Smooth muscle cell (in vitro differentiated cells): ENCODE results near the gene CPN2. TPM values are rescaled to one million over a fixed set of nuclear protein-coding genes. Genes with fewer than 3 reads are reported as not detected.

Source experiments
- DNase-seq: peaks from one replicate; lab custom pipeline; 2025; ENCODE audit not compliant: unreplicated experiment; lab: John Stamatoyannopoulos, UW
- H2AFZ ChIP-seq: fragments of 200-600 bp; sonication (generic); 2 replicates; pipeline ENCODE4 v1.6.0; 2016; ENCODE audit warnings: antibody characterized with exemption, low read depth, mild to moderate bottlenecking
- H3F3A ChIP-seq: fragments of 200-600 bp; sonication (generic); 2 replicates; pipeline ENCODE4 v1.6.0; 2017; ENCODE audit warnings: antibody characterized with exemption, low read depth
- H3K27ac ChIP-seq: fragments of 200-600 bp; sonication (generic); 2 replicates; pipeline ENCODE4 v1.5.1; 2016; ENCODE audit warnings: low read depth, mild to moderate bottlenecking
- H3K27me3 ChIP-seq: fragments of 200-600 bp; sonication (generic); 2 replicates; pipeline ENCODE4 v1.6.1; 2016; ENCODE audit warnings: low read depth, mild to moderate bottlenecking
- H3K36me3 ChIP-seq: fragments of 200-600 bp; sonication (generic); 2 replicates; pipeline ENCODE4 v1.5.1; 2016; ENCODE audit warnings: low read depth
- H3K4me1 ChIP-seq: fragments of 200-600 bp; sonication (generic); 2 replicates; pipeline ENCODE4 v1.5.1; 2016; ENCODE audit warnings: low read depth
- H3K4me2 ChIP-seq: fragments of 200-600 bp; sonication (generic); 2 replicates; pipeline ENCODE4 v1.6.0; 2016; ENCODE audit warnings: mild to moderate bottlenecking
- H3K4me3 ChIP-seq: fragments of 200-600 bp; sonication (generic); 2 replicates; pipeline ENCODE4 v1.5.1; 2016; ENCODE audit warnings: mild to moderate bottlenecking
- H3K79me2 ChIP-seq: fragments of 200-600 bp; sonication (generic); 2 replicates; pipeline ENCODE4 v1.6.0; 2016; ENCODE audit warnings: low read depth, mild to moderate bottlenecking
- H3K9ac ChIP-seq: fragments of 200-600 bp; sonication (generic); 2 replicates; pipeline ENCODE4 v1.6.0; 2016; ENCODE audit warnings: low read depth
- H3K9me3 ChIP-seq: fragments of 200-600 bp; sonication (generic); replicated peaks from 2 replicates; pipeline ENCODE4 v1.5.1; 2016; ENCODE audit warnings: low read depth
- H4K20me1 ChIP-seq: fragments of 200-600 bp; sonication (generic); 2 replicates; pipeline ENCODE4 v1.6.0; 2016; ENCODE audit warnings: low read depth
- CTCF ChIP-seq: fragments of 200-600 bp; sonication (generic); IDR thresholded peaks from 2 replicates; pipeline ENCODE4 v1.5.1; 2017; ENCODE audit warnings: borderline replicate concordance, mild to moderate bottlenecking, antibody characterized with exemption; ENCODE audit not compliant: insufficient read depth, poor library complexity, severe bottlenecking
- WGBS: methylation state at CpG from one replicate; pipeline ENCODE4 v1.1.7; 2016; ENCODE audit warnings: low lambda C conversion rate; 5-methylcytosine and 5-hydroxymethylcytosine counted together
- polyA plus RNA-seq: library from polyadenylated mRNA; unstranded; fragments of >200 nt; fragmentation: Nextera tagmentation; extraction: Ambion mirVana; gene quantifications from 2 replicates; pipeline ENCODE4 v1.2.1, GENCODE V29; 2016
- total RNA-seq: library from RNA; depleted of rRNA; stranded (reverse); fragments of >200 nt; gene quantifications from 2 replicates; pipeline ENCODE4 v1.2.3, GENCODE V29; 2014

Gene CPN2
- total and polyA plus RNA-seq, 2 experiments from 2014 or later, result 0.13 TPM; not detected in 1

GRCh38 chr3:194307849-194308248, 43.3 kb downstream of the CPN2 start:
- no peak for DNase-seq
- Histone ChIP-seq H3K4me2 (no peak overlapping the region), H4K20me1 (no peaks in the 10 kb centered on the region), H3K9ac (no peak overlapping the region), H3K27ac (no peak overlapping the region), H3K9me3 (no peaks in the 10 kb centered on the region), H2AFZ (no peak overlapping the region), H3K27me3 (no peaks in the 10 kb centered on the region), H3K36me3 (no peaks in the 10 kb centered on the region), H3K4me3 (no peak overlapping the region), H3K79me2 (no peaks in the 10 kb centered on the region), H3K4me1 (peaks cover 27% of the 10 kb centered on the region), H3F3A (no peaks in the 10 kb centered on the region)
- TF ChIP-seq CTCF, result no peak
- 96% methylated on average over 8 of the region's 8 CpGs for WGBS

- Histone ChIP-seq H3K9me3 (no peaks in the 10 kb centered on the region), H3K79me2 (no peaks in the 10 kb centered on the region), H3K27me3 (no peaks in the 10 kb centered on the region), H3K4me3 (no peak overlapping the region), H3K4me2 (no peak overlapping the region), H2AFZ (no peak overlapping the region), H3K36me3 (no peaks in the 10 kb centered on the region), H4K20me1 (no peaks in the 10 kb centered on the region), H3K4me1 (peaks cover 24% of the 10 kb centered on the region), H3F3A (no peaks in the 10 kb centered on the region), H3K9ac (no peak overlapping the region), H3K27ac (no peak overlapping the region)
- WGBS, result 79% methylated on average over 13 of the region's 13 CpGs
- no peak for TF ChIP-seq CTCF
- no peak for DNase-seq
Observed at GRCh38 chr3:194306771-194307640, 44.1 kb downstream of the CPN2 start.

GRCh38 chr3:194306109-194306686, 44.9 kb downstream of the CPN2 start:
- no peak overlapping the region for H2AFZ ChIP-seq
- no peak overlapping the region for H3K4me2 ChIP-seq
- no peaks in the 10 kb centered on the region for H3K36me3 ChIP-seq
- H3K79me2 ChIP-seq, result no peaks in the 10 kb centered on the region
- WGBS, result 63% methylated on average over 11 of the region's 11 CpGs
- H3K9me3 ChIP-seq, result no peaks in the 10 kb centered on the region
- no peaks in the 10 kb centered on the region for H4K20me1 ChIP-seq
- H3K27me3 ChIP-seq, result no peaks in the 10 kb centered on the region
- DNase-seq, result no peak
- no peaks in the 10 kb centered on the region for H3F3A ChIP-seq
- peaks cover 24% of the 10 kb centered on the region for H3K4me1 ChIP-seq
- no peak overlapping the region for H3K27ac ChIP-seq
- no peak overlapping the region for H3K9ac ChIP-seq
- no peak overlapping the region for H3K4me3 ChIP-seq
- no peak for TF ChIP-seq CTCF
